ENCODE measurements around the gene MYO7B.

Gene MYO7B

GRCh38 chr2:127535422-127535901 is at the start of gene MYO7B:
MYO7B (plus strand) TSS chr2:127535683; CDS start chr2:127559723, 24,040 bp downstream.
- no peak for DNase-seq

GRCh38 chr2:127485694-127486071 is 49.8 kb upstream of the MYO7B start:
- no peak for DNase-seq

- DNase-seq, result no peak
Measured at GRCh38 chr2:127486247-127487058, 49.0 kb upstream of the MYO7B start.

GRCh38 chr2:127490283-127490682 is 45.2 kb upstream of the MYO7B start:
- DNase-seq, result no peak

GRCh38 chr2:127498386-127498785 is 37.1 kb upstream of the MYO7B start:
- no peak for DNase-seq

- DNase-seq, result no peak
Measured at GRCh38 chr2:127503491-127503890, 32.0 kb upstream of the MYO7B start.

GRCh38 chr2:127504552-127505430 is 30.7 kb upstream of the MYO7B start:
- DNase-seq, result no peak

- DNase-seq, result no peak
Measured at GRCh38 chr2:127506510-127506909, 29.0 kb upstream of the MYO7B start.

- no peak for DNase-seq
Measured at GRCh38 chr2:127508023-127508630, 27.4 kb upstream of the MYO7B start.

- peak in 39 of 51 donors; percentile 7 to 78 (median 51) for DNase-seq
Measured at GRCh38 chr2:127508631-127509034, 26.9 kb upstream of the MYO7B start.

GRCh38 chr2:127510073-127510472 is 25.4 kb upstream of the MYO7B start:
- no peak for DNase-seq

GRCh38 chr2:127511090-127511695 is 24.3 kb upstream of the MYO7B start:
- no peak for DNase-seq

GRCh38 chr2:127511917-127512316 is 23.6 kb upstream of the MYO7B start:
- no peak for DNase-seq

GRCh38 chr2:127512362-127512761 is 23.1 kb upstream of the MYO7B start:
- no peak for DNase-seq

GRCh38 chr2:127514076-127514475 is 21.4 kb upstream of the MYO7B start:
- DNase-seq, result peak in 1 of 51 donors; percentile 41

- DNase-seq, result peak in 42 of 51 donors; percentile 1 to 88 (median 58)
Measured at GRCh38 chr2:127514485-127514884, 21.0 kb upstream of the MYO7B start.

GRCh38 chr2:127515383-127515915 is 20.0 kb upstream of the MYO7B start:
- peak in 1 of 51 donors; percentile 4 for DNase-seq

- peak in 42 of 51 donors; percentile 3 to 85 (median 64) for DNase-seq
Measured at GRCh38 chr2:127516041-127516762, 19.3 kb upstream of the MYO7B start.

GRCh38 chr2:127517465-127517864 is 18.0 kb upstream of the MYO7B start:
- DNase-seq, result no peak

- DNase-seq, result no peak
Measured at GRCh38 chr2:127520424-127520823, 15.1 kb upstream of the MYO7B start.
